DOHH2 (cell line): ENCODE data around the gene DYRK2.
"Not testable (repeated sequence)": the region's sequence is repeated elsewhere in the genome, so short reads cannot be mapped to it uniquely, and the experiment has no call there.

Source experiments
- EZH2phosphoT487 ChIP-seq: fragments of 200-600 bp; sonication (generic); IDR thresholded peaks from 2 replicates; pipeline ENCODE4 v1.6.1; 2017; ENCODE audit warnings: borderline replicate concordance, mild to moderate bottlenecking, antibody characterized with exemption, low read length, moderate library complexity, mixed read lengths
- TF ChIP-seq, protein P1 (sequence below): fragments of 200-600 bp; sonication (generic); IDR thresholded peaks from one replicate; pipeline ENCODE4 v1.5.1; 2014; ENCODE audit warnings: antibody characterized with exemption, mild to moderate bottlenecking, low read depth, low read length; ENCODE audit not compliant: poor library complexity, severe bottlenecking

DNA sequence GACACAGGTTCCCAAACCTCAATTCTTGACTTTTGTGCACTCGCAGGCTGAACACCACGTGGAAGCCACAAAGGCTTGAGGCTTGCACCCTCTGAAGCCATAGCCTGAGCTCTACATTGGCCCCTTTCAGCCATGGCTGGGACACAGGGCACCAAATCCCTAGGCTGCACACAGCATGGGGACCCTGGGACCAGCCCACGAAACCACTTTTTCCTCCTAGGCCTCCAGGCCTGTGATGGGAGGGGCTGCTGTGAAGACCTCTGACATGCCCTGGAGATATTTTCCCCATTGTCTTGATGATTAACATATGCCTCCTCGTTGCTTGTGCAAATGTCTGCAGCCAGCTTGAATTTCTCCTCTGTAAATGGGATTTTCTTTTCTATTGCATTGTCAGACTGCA, 25.0 kb downstream of the DYRK2 start:
- TF ChIP-seq, protein P1, sequence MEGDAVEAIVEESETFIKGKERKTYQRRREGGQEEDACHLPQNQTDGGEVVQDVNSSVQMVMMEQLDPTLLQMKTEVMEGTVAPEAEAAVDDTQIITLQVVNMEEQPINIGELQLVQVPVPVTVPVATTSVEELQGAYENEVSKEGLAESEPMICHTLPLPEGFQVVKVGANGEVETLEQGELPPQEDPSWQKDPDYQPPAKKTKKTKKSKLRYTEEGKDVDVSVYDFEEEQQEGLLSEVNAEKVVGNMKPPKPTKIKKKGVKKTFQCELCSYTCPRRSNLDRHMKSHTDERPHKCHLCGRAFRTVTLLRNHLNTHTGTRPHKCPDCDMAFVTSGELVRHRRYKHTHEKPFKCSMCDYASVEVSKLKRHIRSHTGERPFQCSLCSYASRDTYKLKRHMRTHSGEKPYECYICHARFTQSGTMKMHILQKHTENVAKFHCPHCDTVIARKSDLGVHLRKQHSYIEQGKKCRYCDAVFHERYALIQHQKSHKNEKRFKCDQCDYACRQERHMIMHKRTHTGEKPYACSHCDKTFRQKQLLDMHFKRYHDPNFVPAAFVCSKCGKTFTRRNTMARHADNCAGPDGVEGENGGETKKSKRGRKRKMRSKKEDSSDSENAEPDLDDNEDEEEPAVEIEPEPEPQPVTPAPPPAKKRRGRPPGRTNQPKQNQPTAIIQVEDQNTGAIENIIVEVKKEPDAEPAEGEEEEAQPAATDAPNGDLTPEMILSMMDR = not testable (repeated sequence)
- TF ChIP-seq EZH2phosphoT487 = not testable (repeated sequence)
